Ammon's horn (tissue), 1 donor: ENCODE data around the gene CTBP2.
"Not testable (repeated sequence)": the region's sequence is repeated elsewhere in the genome, so short reads cannot be mapped to it uniquely, and the experiment has no call there.

ENCODE experiments used
- DNase-seq: peaks from one replicate; pipeline ENCODE4 v3.0.0-alpha.2; 2016; ENCODE audit warnings: low spot score

The CTBP2 gene

DNA sequence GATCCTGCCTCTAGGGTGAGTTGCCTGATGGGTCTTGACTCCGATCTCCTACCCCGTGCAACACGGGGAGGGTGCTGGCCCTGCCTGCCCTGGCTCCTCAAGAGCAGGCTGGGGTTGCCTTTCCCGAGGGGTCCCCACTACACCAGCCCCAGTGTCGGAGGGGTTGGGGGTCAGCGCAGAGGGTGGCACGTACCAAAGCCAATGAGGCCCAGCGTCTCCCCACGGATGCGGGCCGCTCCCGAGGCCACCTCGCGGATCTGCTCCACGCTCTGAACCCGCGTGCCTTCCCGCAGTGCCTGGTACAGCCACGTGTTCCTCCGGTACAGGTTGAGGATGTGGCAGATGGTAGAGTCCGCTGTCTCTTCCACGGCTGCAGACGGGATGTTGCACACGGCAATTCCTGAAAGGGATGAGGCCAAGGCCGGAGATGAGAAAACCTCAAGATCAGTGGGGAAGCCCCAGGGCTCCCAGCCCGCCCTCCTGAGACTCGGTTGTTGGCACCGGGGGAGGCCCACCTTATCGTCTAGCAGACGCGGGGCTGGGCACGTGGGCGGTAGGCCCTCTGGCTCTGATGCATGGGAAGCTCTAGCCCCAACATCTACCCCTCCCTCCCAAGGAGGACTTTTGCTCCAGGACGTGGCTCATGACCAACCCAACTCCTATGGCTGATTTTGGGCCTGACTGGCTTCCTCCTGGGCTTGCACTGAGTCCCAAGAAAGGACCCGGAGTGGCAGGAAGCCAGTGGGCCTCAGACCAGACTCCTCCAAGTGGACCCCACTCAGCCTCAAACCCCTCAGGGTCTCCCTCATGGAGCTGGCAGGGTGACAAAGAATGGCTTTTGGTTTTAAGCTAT, 162.4 kb downstream of the CTBP2 start:
- DNase-seq: no peak

DNA sequence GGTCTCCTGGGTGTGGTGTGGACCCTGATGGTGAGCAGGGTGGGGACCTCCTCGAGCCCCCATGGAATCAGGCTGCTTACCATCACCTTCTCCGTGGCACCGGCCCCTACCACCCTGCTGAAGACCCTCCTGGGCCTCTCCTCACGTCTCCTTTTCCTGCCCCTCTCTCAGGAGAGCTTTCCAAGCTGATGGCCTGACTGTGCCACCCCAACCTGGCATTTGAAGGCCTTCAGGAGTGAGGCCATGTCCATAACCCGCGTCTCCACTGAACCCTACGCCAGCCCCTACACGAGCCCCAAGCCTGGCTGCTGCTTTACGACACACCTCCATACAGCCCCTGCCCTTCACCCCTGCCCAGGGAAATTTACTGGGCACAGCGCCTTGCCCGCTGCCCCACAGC, 163.1 kb downstream of the CTBP2 start:
- no peak for DNase-seq

DNA sequence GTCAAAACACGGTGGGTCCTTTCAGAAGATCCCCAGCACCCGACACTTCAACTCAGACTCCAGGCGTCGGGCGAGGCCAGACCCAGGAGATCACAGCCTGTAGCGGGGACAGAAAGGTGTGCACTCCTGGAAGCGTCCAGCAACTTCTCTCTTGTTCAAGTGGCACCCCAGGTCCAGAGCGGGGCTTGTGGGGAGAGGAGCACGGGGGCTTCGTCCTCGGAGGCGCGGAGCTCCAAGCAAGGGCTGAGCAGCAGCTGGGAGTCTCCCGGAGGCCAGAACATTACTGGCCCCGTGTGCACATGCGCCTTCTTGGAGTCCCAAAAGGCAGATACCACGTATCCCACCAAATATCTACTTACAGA, 163.5 kb downstream of the CTBP2 start:
- DNase-seq: no peak

DNA sequence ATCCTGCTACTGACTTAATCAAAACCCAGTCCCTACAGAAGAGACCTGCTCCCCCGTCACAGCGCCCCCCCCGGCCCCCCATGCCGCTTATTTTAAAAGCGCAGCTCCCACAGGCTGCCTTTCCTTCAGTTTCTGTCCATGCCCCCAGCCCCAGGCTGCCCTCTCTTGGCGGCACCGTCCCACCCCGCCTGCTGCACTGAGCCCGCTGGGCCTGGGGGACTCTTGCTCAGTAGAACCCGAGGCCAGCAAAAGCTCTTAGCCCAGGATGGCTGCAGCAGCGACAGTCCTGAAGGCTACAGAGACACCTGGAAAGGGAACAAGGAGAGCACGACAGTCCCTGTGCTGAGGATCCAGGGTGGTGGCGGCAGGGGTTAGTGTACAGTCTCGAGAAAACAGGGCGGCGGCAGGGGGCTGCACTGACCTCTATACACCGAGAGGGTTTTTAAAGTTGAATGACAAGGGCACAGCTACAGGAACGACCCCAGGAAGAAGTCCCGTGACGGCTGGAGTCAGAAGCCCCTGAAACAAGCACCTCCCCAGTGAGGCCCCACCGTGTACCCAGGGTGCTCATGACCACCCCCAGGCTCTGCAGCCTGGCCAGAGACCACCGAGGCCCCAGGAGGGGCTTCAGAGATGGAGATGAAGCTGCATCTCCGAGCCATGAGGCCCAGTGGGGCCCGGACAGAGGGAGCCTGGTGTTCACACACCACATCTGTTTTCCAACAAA, 164.1 kb downstream of the CTBP2 start:
- DNase-seq: no peak

DNA sequence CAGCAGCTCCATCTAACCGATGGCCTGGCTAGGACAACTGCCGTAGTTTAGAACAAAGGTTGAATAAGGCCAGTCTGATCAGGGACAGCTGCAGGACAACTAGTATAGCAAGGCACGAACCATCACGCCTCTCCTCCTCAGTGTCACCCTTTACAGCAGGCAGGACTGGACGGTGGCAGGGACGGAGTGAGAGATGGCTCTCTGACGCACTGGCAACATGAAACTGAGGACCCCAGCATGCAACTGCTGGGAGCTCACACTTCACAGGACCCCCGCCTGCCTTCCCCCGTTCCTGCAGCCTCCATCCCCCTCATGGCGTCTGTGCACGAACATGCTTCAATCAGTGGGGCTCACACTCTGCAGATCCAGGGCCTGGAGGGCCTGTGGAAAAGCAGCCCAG, 164.8 kb downstream of the CTBP2 start:
- DNase-seq: no peak

DNA sequence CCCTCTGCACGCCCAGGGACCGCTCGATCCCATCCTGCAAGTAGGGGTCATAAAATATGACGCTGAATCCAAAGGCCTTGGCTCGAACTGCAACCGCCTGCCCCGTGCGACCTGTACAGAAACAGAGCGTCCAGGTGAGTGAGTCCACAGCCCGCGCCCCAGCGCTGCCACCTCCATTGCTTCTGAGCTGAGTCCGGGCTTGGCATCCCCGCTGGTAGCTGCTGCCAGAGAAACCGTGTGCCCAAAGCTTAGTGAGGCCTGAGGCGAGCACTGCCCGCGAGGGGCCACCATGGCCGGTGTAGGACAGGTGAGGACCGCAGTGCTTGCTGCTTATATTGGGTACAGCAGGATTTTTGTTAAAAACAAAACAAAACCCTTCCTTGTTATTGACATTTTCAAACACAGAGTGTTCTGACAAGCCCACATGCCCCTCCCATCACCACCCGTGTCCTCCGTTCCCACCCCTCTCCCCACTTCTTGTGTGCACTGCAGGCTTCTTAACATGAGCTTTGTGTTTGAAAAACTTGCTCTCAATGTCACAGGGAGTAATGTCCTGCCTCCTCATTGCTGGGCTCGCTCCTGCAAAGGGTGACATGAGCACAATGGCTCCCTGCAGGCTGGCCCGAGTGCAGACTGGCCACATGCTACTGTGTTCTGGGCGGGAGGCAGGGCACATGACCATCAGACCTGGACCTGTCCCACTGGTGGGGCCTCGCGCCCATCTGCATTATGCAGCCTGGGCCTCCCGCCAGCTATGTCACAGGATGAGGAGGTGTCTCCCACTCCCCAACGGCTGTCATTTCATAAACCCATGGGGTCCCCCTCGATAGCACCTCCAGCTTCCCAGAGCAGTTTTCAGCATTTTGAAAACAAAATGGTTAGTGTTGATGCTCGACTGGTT, 165.5 kb downstream of the CTBP2 start:
- no peak for DNase-seq

DNA sequence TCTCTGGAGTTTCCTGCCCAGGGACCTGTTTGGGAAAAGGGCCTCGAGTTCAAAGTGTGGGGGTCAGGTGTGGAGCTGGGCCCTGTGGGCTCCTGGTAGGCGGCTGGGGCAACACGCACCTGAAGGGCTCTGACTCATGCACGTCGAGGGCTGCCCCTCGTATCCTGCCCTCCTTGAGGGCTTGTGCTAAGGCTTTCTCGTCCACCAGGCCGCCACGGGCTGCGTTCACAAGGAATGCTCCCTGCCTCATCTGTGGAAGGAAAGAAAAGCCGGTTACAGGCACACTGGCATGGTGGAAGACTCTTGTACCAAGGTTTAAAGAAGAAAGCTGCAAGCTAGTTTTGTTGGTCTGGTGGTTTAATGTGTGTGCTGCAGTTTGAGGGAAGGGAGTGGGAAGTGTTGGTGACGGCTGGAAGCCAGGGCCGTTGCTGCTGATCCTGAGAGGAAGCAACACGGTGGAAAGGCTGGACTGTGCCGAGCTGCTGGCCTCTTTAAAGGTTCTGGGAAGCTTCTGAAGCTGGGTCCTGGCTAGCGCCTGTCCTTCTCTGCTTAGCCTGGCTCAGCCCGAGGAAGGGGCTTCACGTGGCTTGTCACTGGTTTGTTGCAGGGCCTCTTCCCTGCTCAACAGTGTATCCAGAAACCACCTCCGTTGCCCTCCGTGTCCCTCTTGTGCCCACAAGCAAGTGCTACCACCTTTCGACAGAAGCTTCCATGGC, 166.5 kb downstream of the CTBP2 start:
- DNase-seq: no peak

DNA sequence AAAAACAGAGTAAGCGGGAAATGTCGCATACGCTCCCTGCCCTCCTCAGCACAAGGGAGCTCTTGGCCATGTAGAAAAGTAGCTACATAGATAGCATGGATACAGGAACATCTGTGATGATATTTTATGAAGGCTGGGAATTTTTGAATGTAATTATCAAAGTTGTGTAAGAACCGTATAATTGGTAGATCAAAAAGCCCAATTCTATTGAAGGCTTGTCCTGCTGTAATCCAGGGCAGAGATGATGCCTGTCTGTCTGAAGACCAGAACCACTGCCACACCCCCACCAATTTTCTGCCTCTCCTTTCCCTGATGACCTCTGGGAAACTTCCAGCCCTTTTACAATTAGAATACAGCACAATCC, 167.0 kb downstream of the CTBP2 start:
- DNase-seq: no peak

DNA sequence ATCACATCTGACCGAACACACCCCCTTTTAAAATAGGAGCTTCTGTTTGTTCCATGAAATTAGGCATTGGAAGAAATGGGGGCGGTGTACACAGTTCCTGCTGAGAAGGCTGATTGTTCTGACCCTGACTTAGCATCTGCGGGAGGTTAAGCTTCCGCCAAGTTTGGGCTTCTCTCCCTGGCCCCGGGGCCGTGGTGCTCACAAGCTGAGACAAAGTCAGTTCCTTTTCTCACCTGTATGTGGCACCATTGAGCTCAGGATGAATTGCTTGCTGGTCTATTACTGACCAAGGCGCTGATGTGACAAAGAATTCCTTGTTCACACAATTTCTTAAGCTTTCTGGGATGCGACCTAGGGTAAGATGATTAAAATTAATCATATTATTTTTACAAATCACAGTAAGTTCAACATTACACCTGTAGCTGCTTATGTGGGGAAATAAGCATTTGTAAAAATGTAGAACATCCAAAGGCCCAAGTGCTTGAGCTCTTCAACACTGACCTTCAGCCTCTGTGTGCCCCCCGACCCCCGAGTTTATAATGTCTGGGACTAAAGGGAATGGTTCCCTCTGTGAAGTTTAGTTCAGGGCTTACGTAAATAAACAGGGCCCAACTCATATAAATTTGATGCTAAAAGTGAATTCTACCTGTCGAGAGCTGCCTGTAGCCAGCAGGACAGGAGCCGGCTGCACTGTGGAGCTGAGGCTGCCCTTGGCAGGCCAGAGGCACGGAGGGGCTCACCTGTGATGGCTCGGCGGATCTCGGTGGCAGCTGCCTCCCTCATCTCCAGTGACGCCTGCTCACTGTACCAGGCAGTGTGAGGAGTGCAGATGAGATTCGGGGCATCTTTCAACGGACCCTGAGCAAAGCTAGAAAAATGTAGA, 167.7 kb downstream of the CTBP2 start:
- peak; percentile 89 for DNase-seq

DNA sequence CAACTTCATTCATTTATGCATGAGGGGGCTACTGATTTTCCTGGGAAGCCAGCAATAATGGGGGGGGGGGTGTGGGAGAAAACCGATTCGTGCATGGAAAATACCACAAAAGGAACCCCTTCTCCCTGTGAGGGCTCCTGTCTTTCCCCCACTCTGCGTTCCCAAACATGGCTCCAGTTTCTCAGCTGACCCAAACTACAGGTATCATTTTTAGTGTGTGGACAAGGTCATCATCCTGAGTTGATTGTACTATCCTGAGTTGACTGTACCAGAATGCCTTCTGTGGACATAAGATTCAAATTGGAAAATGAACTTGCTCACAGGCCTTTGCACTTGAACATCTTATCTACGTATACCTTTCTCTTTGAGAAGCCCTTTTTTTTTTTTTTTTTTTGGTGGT, 168.5 kb downstream of the CTBP2 start:
- DNase-seq: no peak

DNA sequence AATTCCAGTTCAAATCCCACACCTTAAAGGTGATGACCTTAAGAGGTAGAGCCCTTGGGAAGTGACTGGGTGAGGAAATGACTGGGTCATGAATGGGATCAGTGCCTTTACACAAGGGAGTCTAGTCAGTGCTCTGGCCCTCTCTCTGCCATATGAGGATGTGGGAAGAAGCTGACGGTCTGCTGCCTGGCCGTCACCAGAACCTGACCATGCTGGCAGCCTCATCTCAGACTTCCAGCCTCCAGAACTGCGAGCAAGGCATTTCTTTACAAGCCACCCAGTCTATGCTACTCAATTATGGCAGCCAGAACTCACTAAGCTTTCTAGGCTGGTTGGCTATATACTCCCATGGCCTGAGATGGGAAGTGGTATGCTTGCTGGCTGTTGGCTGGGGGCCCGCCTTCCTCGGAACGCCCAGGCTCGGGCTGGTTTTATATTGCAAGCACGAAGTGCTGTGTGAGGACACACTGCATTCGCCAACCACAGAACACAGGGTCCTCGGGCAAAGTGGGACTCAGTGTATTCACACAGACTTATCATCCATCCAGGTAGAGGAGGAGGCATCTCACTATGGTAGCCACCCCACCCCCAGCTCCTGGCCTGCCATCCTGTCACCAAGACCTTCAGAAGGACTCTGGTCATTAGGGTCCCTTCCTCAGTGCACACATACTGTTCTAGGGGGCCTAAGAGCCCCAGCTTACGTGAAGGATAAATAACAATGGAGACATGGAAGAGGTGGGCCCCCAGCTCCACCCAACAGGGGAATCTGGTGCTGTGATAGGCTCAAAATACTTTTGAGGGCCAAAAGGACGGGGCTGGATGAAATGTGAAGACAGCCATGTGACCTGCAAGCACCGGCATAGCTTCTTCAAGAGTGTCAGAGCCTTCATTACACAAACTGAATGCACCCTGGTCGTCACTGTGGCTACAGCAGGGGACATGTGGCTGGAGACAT, 169.4 kb downstream of the CTBP2 start:
- no peak for DNase-seq

DNA sequence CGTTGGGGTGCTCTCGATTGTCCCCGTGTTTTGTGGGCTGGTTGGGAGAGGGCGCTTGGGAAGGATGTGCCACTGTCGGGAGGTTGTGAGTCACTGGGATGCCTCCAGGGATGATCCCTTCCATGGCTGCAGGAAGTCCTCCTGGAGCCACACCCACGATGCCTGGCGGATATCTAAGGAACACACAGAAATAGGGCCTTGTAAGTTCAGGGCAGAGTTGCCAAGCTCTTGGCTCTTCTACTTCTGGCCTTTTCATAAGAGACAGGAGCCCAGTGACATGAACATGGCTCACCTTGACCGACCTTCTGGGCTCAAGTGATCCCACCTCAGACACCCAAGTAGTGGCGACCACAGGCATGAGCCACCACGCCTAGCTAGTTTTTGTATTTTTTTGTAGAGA, 170.8 kb downstream of the CTBP2 start:
- no peak for DNase-seq

DNA sequence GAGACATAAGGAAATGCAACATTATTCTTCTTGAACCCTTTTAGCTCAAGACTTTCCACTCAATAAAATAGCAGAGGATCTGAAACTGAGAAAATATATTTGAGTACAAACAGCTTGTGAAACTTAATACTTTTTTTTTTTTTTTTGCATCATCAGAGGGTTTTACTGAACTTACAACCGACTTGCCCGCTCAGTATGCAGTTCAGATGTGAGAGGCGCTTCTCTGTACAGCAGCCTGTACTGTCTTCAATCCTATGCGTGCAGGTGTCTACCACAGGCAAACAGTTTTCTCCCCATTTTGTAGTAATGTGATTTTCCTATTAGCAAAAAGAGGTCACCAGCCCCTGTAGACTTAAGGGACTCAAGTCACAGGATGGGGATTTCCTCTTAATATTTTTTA, 171.6 kb downstream of the CTBP2 start:
- DNase-seq: not testable (repeated sequence)

DNA sequence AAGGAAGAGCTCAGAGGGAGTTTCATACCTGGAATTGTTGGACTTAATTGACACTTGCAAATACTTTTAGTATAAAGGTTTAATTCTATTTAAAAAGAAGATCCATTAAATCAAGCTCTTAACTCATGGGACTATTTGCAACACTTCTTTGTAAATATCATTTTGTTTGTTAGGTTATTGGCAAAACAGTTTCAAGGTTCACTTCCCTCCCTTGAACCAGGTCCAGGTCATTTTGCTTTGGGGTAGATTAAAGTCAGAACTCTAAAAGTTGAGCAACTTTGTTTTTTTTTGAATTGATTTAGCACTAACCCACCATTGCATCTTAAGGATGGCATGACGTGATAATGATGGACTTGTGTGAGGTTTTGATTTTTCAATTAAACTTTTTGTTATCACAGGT, 172.6 kb downstream of the CTBP2 start:
- no peak for DNase-seq

DNA sequence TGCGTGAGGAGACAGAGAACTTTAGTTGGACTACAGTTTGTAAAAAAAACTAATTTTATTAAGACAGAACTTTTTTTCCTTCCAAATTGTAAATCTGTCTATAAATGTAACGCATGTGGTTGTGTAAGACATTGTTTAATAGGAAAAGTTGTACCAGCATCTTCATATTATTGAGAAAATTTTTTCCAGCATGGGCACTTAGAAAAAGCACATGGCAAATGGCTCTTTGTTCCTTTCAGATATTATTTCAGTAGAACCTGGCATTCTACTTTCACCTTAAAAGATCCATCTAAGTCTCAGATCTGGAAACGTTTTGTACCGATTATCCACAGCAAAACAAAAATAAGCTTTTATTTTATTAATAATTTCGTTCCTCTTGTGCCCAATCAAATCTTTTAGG, 175.2 kb downstream of the CTBP2 start:
- DNase-seq: no peak

DNA sequence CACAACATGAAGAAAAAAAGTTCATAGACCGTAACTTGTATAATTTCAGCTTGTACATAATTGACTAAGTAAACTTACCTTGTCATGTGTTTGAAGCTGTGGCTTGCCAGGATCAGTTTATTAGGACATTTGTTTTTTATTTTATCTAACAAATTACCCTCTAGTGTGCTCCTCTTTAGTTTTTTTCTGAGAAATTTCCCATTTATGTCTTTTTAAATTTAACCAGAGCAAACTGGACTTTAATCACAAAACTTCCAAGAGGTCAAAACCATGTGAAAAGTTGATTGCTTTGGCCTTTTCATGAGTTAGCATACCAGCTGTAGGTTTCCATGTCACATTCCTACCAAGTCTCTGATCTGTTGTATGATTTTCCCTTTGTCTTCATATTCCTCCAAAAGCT, 176.0 kb downstream of the CTBP2 start:
- DNase-seq: no peak

DNA sequence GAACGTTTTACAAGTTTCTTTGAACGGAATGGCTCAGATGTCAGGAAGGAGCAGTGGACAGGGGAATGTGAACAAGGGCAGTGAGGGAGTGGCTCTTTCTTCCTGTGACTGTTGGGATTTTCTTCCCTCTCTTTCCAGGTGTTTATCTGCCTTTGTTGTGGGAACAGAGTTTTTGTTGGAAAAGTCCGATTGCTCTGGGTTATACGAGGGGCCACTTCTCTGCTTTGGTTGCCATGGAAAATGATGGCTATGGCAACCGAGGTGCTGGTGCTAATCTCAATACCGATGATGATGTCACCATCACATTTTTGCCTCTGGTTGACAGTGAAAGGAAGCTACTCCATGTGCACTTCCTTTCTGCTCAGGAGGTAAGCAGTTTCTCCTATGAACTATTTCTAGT, 177.0 kb downstream of the CTBP2 start:
- DNase-seq: no peak

DNA sequence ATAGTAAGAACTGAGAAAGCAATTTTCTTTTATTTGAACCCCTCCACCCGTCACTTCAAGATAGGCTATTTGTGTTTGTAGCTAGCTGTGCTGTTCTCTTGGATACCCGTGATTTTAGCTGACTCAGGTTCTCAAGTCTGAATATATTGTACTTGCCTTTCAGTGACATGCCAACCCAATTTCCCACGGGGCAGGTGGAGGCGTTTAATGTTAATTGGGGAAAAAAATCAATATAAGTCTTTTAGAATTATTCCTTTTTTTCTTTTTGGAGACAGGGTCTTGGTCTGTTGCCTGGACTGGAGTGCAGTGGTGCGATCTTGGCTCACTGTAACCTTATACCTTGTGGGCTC, 182.0 kb downstream of the CTBP2 start:
- DNase-seq: no peak

DNA sequence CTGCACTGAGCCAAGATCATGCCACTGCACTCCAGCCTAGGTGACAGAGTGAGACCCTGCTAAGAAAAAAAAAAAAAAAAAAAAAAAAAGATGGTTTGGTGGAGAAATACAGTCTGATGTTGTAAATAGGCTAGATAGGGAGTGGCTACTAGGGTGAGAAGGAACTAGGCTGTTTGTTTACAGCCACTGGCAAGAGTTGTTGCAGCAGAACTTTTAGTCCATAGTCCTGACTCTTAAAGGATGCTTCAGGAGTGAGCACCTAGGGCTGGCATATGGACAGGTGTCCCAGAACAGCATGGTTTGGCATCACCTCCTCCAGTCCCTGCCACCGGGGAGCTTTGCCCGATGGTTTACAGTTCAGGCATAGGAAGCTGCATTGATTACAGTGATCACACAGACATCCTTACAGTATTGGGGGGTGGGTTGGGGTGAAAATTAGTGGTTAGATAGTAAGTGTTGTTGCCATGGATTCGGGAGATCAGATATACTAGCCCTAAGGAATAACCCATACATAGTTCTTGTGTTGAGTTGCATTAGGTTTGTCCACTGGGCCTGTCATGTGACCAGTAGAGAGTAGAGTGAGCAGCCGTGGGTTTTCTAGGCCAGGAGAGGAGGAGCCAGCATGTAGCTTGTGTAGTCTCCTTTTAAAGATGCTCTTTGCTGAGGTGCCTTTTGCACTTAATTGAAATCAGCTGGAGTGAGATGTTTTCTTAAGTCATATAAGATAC, 182.6 kb downstream of the CTBP2 start:
- no peak for DNase-seq
